HUES6 (cell line): Measurements from ENCODE around the gene ZBTB7B.

ENCODE experiments used
- H3K27ac ChIP-seq: 2 replicates; pipeline ENCODE4 v1.7.0; 2013; ENCODE audit warnings: low read depth, mild to moderate bottlenecking, low read length, inconsistent platforms
- H3K27me3 ChIP-seq: 2 replicates; pipeline ENCODE4 v1.6.1; 2013; ENCODE audit warnings: low read length; ENCODE audit not compliant: control insufficient read depth, insufficient read depth
- H3K36me3 ChIP-seq: 2 replicates; pipeline ENCODE4 v1.6.1; 2013; ENCODE audit warnings: low read length; ENCODE audit not compliant: control insufficient read depth, insufficient read depth
- H3K4me1 ChIP-seq: 2 replicates; pipeline ENCODE4 v1.6.1; 2013; ENCODE audit warnings: low read length; ENCODE audit not compliant: control insufficient read depth, insufficient read depth
- H3K4me3 ChIP-seq: 2 replicates; pipeline ENCODE4 v1.5.1; 2013; ENCODE audit warnings: low read depth, low read length
- H3K9ac ChIP-seq: one replicate; pipeline ENCODE4 v1.6.1; 2013; ENCODE audit warnings: mild to moderate bottlenecking, low read length
- H3K9me3 ChIP-seq: 2 replicates; pipeline ENCODE4 v1.6.1; 2013; ENCODE audit warnings: low read depth, low read length; ENCODE audit not compliant: control insufficient read depth, insufficient read depth

The ZBTB7B gene

GRCh38 chr1:155035936-155036335, 33.3 kb downstream of the ZBTB7B start:
- Histone ChIP-seq H3K4me3 (no peak overlapping the region), H3K4me1 (peaks cover 4% of the 10 kb centered on the region; the same call in 1 of the 2 replicates), H3K9ac (no peak overlapping the region), H3K27me3 (no peaks in the 10 kb centered on the region; the same call in 1 of the 2 replicates), H3K36me3 (no peaks in the 10 kb centered on the region), H3K27ac (no peak overlapping the region), H3K9me3 (no peaks in the 10 kb centered on the region)

DNA sequence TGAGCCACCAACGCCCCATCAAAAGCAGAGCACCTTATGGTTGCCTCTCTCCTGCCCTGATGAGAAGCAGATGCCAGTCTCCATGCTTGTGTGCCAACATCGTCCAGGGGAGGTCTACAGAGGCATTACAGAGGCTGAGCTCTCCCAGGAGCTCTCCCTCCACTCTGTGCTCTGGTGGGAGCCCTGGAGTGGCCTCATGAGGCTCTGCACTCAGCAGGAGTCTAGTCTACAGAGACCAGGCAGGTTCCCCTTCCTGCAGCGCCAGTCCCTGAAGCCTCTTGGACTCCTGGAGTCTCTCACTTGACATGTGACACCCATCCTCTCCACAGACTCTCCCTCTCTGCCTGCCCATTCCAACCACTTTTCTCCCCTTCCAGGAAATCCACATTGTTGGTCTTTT, 34.4 kb downstream of the ZBTB7B start:
- no peaks in the 10 kb centered on the region; the same call in 1 of the 2 replicates for H3K27me3 ChIP-seq
- no peak overlapping the region for H3K27ac ChIP-seq
- H3K9me3 ChIP-seq: no peaks in the 10 kb centered on the region
- H3K9ac ChIP-seq: no peak overlapping the region
- H3K4me3 ChIP-seq: no peak overlapping the region
- H3K36me3 ChIP-seq: no peaks in the 10 kb centered on the region
- H3K4me1 ChIP-seq: peaks cover 4% of the 10 kb centered on the region; the same call in 1 of the 2 replicates

GRCh38 chr1:155037851-155038441, 35.3 kb downstream of the ZBTB7B start:
- no peak overlapping the region for H3K27ac ChIP-seq
- no peak overlapping the region for H3K9ac ChIP-seq
- peaks cover 4% of the 10 kb centered on the region; the same call in 1 of the 2 replicates for H3K4me1 ChIP-seq
- H3K27me3 ChIP-seq: no peaks in the 10 kb centered on the region; the same call in 1 of the 2 replicates
- no peak overlapping the region for H3K4me3 ChIP-seq
- H3K36me3 ChIP-seq: no peaks in the 10 kb centered on the region
- H3K9me3 ChIP-seq: no peaks in the 10 kb centered on the region

DNA sequence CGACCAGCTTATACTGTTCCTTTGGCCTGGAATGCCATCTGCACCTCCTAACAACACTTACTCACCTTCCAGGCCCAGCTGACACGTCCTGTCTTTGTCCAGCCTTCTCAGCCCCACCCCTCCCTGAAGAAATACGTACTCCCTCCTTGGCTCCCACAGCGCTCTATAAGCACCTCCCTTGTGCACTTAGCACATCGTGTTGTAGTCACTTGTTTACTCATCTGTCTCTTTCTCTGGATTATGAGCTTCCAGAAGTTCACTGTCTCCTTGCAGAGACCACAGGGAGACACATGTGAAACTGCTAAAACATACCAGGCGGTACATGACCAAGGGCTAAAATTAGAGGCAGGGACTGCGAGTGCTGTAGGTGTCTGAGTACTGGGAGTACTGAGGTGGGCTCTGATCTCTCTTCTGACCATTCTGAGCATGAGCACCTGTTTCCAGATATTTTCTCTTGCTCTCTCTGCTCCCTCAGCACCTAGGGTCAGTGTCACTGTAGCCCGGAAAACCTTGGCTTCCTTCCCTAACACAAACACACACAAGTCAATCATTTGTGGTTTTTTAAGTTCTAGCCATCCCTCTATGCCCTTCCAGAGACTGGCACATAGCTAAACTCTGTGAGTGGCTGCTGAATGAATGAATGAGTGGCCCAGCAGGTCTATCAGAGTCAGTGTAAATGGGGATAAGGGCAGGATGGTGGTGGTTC, 36.2 kb downstream of the ZBTB7B start:
- H3K9ac ChIP-seq: no peak overlapping the region
- no peaks in the 10 kb centered on the region; the same call in 1 of the 2 replicates for H3K27me3 ChIP-seq
- no peak overlapping the region for H3K4me3 ChIP-seq
- H3K36me3 ChIP-seq: no peaks in the 10 kb centered on the region
- H3K9me3 ChIP-seq: no peaks in the 10 kb centered on the region
- H3K4me1 ChIP-seq: peaks cover 4% of the 10 kb centered on the region; the same call in 1 of the 2 replicates
- no peak overlapping the region for H3K27ac ChIP-seq

GRCh38 chr1:155039308-155039669, 36.7 kb downstream of the ZBTB7B start:
- H3K36me3 ChIP-seq: no peaks in the 10 kb centered on the region
- no peak overlapping the region for H3K4me3 ChIP-seq
- no peaks in the 10 kb centered on the region for H3K9me3 ChIP-seq
- no peak overlapping the region for H3K9ac ChIP-seq
- no peak overlapping the region for H3K27ac ChIP-seq
- H3K27me3 ChIP-seq: no peaks in the 10 kb centered on the region; the same call in 1 of the 2 replicates
- H3K4me1 ChIP-seq: peaks cover 4% of the 10 kb centered on the region; the same call in 1 of the 2 replicates

- Histone ChIP-seq H3K9ac (no peak overlapping the region), H3K36me3 (no peaks in the 10 kb centered on the region), H3K27ac (no peak overlapping the region), H3K27me3 (no peaks in the 10 kb centered on the region; the same call in 1 of the 2 replicates), H3K9me3 (no peaks in the 10 kb centered on the region), H3K4me1 (peaks cover 9% of the 10 kb centered on the region; the same call in 1 of the 2 replicates), H3K4me3 (no peak overlapping the region)
Measured at GRCh38 chr1:155040358-155041093, 37.9 kb downstream of the ZBTB7B start.

GRCh38 chr1:155042789-155043188, 40.2 kb downstream of the ZBTB7B start:
- no peaks in the 10 kb centered on the region for H3K36me3 ChIP-seq
- no peaks in the 10 kb centered on the region; the same call in 1 of the 2 replicates for H3K27me3 ChIP-seq
- no peaks in the 10 kb centered on the region for H3K9me3 ChIP-seq
- no peak overlapping the region for H3K9ac ChIP-seq
- peaks cover 16% of the 10 kb centered on the region; the same call in 1 of the 2 replicates for H3K4me1 ChIP-seq
- no peak overlapping the region for H3K27ac ChIP-seq
- H3K4me3 ChIP-seq: no peak overlapping the region

DNA sequence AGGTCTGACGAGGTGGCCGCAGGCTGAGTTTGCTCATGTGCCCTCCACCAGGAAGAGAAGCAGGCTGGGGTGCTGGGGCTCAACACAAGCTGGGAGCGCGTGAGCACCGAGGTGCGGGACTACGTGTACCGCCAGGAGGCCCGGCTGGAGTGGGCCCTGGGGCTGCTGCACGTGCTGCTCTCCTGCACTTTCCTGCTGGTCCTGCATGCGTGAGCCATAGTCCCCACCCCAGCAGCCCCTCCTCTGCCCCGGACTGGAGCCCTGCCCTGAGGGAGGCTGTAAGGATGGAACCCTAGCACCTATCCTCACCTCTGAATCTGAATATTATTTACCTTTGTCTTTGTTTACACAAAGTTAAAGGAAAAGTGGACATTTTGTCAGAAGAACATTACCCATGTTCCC, 40.7 kb downstream of the ZBTB7B start:
- Histone ChIP-seq H3K9ac (no peak overlapping the region), H3K27me3 (no peaks in the 10 kb centered on the region; the same call in 1 of the 2 replicates), H3K36me3 (no peaks in the 10 kb centered on the region), H3K27ac (no peak overlapping the region), H3K9me3 (no peaks in the 10 kb centered on the region), H3K4me3 (no peak overlapping the region), H3K4me1 (peaks cover 17% of the 10 kb centered on the region; the same call in 1 of the 2 replicates)

- H3K27me3 ChIP-seq: no peaks in the 10 kb centered on the region; the same call in 1 of the 2 replicates
- no peak overlapping the region for H3K4me3 ChIP-seq
- no peak overlapping the region for H3K9ac ChIP-seq
- no peak overlapping the region for H3K27ac ChIP-seq
- H3K4me1 ChIP-seq: peaks cover 18% of the 10 kb centered on the region; the same call in 1 of the 2 replicates
- H3K36me3 ChIP-seq: no peaks in the 10 kb centered on the region
- H3K9me3 ChIP-seq: no peaks in the 10 kb centered on the region
Measured at GRCh38 chr1:155043793-155044192, 41.2 kb downstream of the ZBTB7B start.

DNA sequence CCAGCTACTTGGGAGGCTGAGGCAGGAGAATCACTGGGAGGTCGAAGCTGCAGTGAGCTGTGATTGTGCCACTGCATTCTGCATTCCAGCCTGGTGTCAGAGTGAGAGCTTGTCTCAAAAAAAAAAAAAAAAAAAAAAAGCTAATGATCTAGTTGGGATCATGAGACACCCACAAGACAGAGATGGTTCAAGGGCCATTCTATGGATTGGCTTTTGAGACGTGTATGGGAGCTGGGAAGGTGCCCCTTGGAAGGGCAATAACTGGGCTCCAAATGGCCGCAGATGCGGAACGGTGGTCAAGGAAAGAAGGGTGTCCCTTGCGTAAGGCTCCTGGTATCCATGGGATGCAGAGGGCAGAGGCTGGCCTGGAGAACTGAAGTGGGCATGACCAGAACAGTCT, 41.8 kb downstream of the ZBTB7B start:
- H3K27ac ChIP-seq: no peak overlapping the region
- peaks cover 18% of the 10 kb centered on the region; the same call in 1 of the 2 replicates for H3K4me1 ChIP-seq
- H3K27me3 ChIP-seq: no peaks in the 10 kb centered on the region; the same call in 1 of the 2 replicates
- no peaks in the 10 kb centered on the region for H3K36me3 ChIP-seq
- H3K9me3 ChIP-seq: no peaks in the 10 kb centered on the region
- no peak overlapping the region for H3K9ac ChIP-seq
- H3K4me3 ChIP-seq: no peak overlapping the region
